Erythroblast (primary cell): Measurements from ENCODE around the gene RUSC1.

Experiments used
- DNase-seq, 2 experiments: peaks; one replicate each; lab custom pipeline; 2025; lab: John Stamatoyannopoulos, UW
- GATA1 ChIP-seq: IDR thresholded peaks from 2 replicates; pipeline ENCODE4 v1.6.1; 2011; ENCODE audit warnings: low read depth, mild to moderate bottlenecking, control low read depth, low read length, moderate library complexity
- POLR2A ChIP-seq: IDR thresholded peaks from 2 replicates; pipeline ENCODE4 v1.6.1; 2011; ENCODE audit warnings: mild to moderate bottlenecking, low read length

Gene RUSC1

GRCh38 chr1:155304558-155305063 is 16.1 kb upstream of the RUSC1 start:
- no peak for DNase-seq
- no peak for TF ChIP-seq POLR2A
- TF ChIP-seq GATA1, result no peak

- no peak for DNase-seq
- TF ChIP-seq POLR2A (no peak), GATA1 (no peak)
Observed at GRCh38 chr1:155305881-155306391, 14.8 kb upstream of the RUSC1 start.

- peak; percentile 72 to 83 for DNase-seq
Observed at GRCh38 chr1:155307247-155307740, 13.4 kb upstream of the RUSC1 start.

GRCh38 chr1:155308493-155309422 is 11.9 kb upstream of the RUSC1 start, which contains the start of gene FDPS:
FDPS (plus strand) TSS chr1:155308866; CDS start chr1:155309790, 924 bp downstream.
- TF ChIP-seq GATA1 (peak; percentile 94), POLR2A (peak; percentile 91)
- peak; percentile 99 to 100 for DNase-seq

More at GRCh38 chr1:155307247-155307740, 13.4 kb upstream of the RUSC1 start:
- no peak for TF ChIP-seq POLR2A
- TF ChIP-seq GATA1, result no peak

GRCh38 chr1:155309423-155310021 is 11.2 kb upstream of the RUSC1 start:
- peak in 1 of 2 experiments; percentile 62 for DNase-seq
- TF ChIP-seq GATA1 (no peak), POLR2A (no peak)

GRCh38 chr1:155313261-155313660 is 7.4 kb upstream of the RUSC1 start:
- TF ChIP-seq GATA1 (no peak), POLR2A (no peak)

GRCh38 chr1:155316922-155317321 is 3.8 kb upstream of the RUSC1 start:
- DNase-seq, result no peak
- TF ChIP-seq POLR2A (no peak), GATA1 (no peak)

More at GRCh38 chr1:155313261-155313660, 7.4 kb upstream of the RUSC1 start:
- DNase-seq, result no peak

- no peak for TF ChIP-seq POLR2A
- TF ChIP-seq GATA1, result no peak
- no peak for DNase-seq
Observed at GRCh38 chr1:155318082-155318481, 2.6 kb upstream of the RUSC1 start.

- no peak for TF ChIP-seq POLR2A
- no peak for TF ChIP-seq GATA1
- no peak for DNase-seq
Observed at GRCh38 chr1:155319536-155319935, 1.2 kb upstream of the RUSC1 start.

GRCh38 chr1:155320252-155320651 is 442 bp upstream of the RUSC1 start:
- DNase-seq, result no peak
- no peak for TF ChIP-seq GATA1
- TF ChIP-seq POLR2A, result no peak

GRCh38 chr1:155321639-155322503 is 1.2 kb downstream of the RUSC1 start:
- no peak for DNase-seq
- no peak for TF ChIP-seq POLR2A
- no peak for TF ChIP-seq GATA1

- DNase-seq, result no peak
Observed at GRCh38 chr1:155322571-155322952, 1.9 kb downstream of the RUSC1 start.

More at GRCh38 chr1:155322571-155322952, 1.9 kb downstream of the RUSC1 start:
- no peak for TF ChIP-seq POLR2A
- TF ChIP-seq GATA1, result no peak
